Activated CD8-positive, alpha-beta T cell treated with anti-CD3 and anti-CD28 coated beads for 36 hours (primary cell): ENCODE measurements around the gene STPG2. TPM values are rescaled to one million over a fixed set of nuclear protein-coding genes. Genes with fewer than 3 reads are reported as not detected.

Source experiments
- ATAC-seq: fragments of 200-7000 bp; cut with Tn5 transposase; one replicate; pipeline ENCODE4 v1.10.0; 2021; ENCODE audit warnings: mild to moderate bottlenecking, moderate library complexity
- CTCF ChIA-PET: fragments of 350-600 bp; sonication (Branson Sonifier 250); formaldehyde crosslinking; loops from one replicate; lab custom pipeline; 2021; ENCODE audit warnings: antibody characterized with exemption; lab: Charles Lee
- POLR2A ChIA-PET: fragments of 350-600 bp; sonication (Branson Sonifier 250); formaldehyde crosslinking; loops from one replicate; lab custom pipeline; 2021; ENCODE audit warnings: antibody characterized with exemption; lab: Charles Lee
- DNase-seq: peaks from one replicate; pipeline ENCODE4 v3.0.0-alpha.2; 2020
- H3K27ac Mint-ChIP-seq: one replicate; pipeline ENCODE4 v1.8.0; 2021; ENCODE audit warnings: mild to moderate bottlenecking, mixed read lengths
- H3K27me3 Mint-ChIP-seq: one replicate; pipeline ENCODE4 v1.8.0; 2021; ENCODE audit warnings: mixed read lengths
- H3K36me3 Mint-ChIP-seq: one replicate; pipeline ENCODE4 v1.8.0; 2021; ENCODE audit warnings: low read depth, mixed read lengths
- H3K4me1 Mint-ChIP-seq: one replicate; pipeline ENCODE4 v1.8.0; 2021; ENCODE audit warnings: low read depth, mixed read lengths
- H3K4me3 Mint-ChIP-seq: one replicate; pipeline ENCODE4 v1.8.0; 2021; ENCODE audit warnings: mild to moderate bottlenecking, moderate library complexity, mixed read lengths
- H3K9me3 Mint-ChIP-seq: one replicate; pipeline ENCODE4 v1.8.0; 2021; ENCODE audit warnings: mixed read lengths
- CTCF ChIP-seq: fragments of 200-600 bp; IDR thresholded peaks from one replicate; pipeline ENCODE4 v1.8.0; 2022; ENCODE audit warnings: antibody characterized with exemption, mild to moderate bottlenecking
- intact Hi-C: fragments of 100-400 bp; cut with micrococcal nuclease; formaldehyde crosslinking; loops from one replicate; pipeline ENCODE4 v1.10.0; 2022
- total RNA-seq, 2 experiments: library from RNA; stranded (reverse); gene quantifications; one replicate each; pipeline ENCODE4 v1.2.3, GENCODE V29; 2021

The STPG2 gene
- total RNA-seq, 2 experiments from 2014 or later: 0.16 to 0.18 TPM

GRCh38 chr4:97530676-97531075 lies 612.6 kb downstream of the STPG2 start:
- no peak for TF ChIP-seq CTCF
- H3K4me3 Mint-ChIP-seq: no peak overlapping the region

GRCh38 chr4:97525236-97525635 lies 618.0 kb downstream of the STPG2 start:
- Mint-ChIP-seq H3K4me1 (no peaks in the 10 kb centered on the region), H3K9me3 (peaks cover 10% of the 10 kb centered on the region), H3K27ac (no peak overlapping the region), H3K27me3 (no peaks in the 10 kb centered on the region), H3K36me3 (no peaks in the 10 kb centered on the region), H3K4me3 (no peak overlapping the region)
- ChIA-PET POLR2A (no interaction called here), CTCF (no interaction called here)
- no peak for TF ChIP-seq CTCF
- intact Hi-C loops: no loop called here
- no peak for ATAC-seq
- DNase-seq: no peak

More at GRCh38 chr4:97530676-97531075, 612.6 kb downstream of the STPG2 start:
- no peaks in the 10 kb centered on the region for H3K4me1 Mint-ChIP-seq
- H3K27ac Mint-ChIP-seq: no peak overlapping the region
- ChIA-PET CTCF (no interaction called here), POLR2A (no interaction called here)
- intact Hi-C loops: no loop called here
- H3K9me3 Mint-ChIP-seq: peaks cover 4% of the 10 kb centered on the region
- no peaks in the 10 kb centered on the region for H3K36me3 Mint-ChIP-seq
- ATAC-seq (no peak), DNase-seq (no peak)
- H3K27me3 Mint-ChIP-seq: no peaks in the 10 kb centered on the region

GRCh38 chr4:97517939-97518338 lies 625.3 kb downstream of the STPG2 start:
- Mint-ChIP-seq H3K27me3 (no peaks in the 10 kb centered on the region), H3K9me3 (peaks cover 14% of the 10 kb centered on the region), H3K4me1 (no peaks in the 10 kb centered on the region), H3K4me3 (no peak overlapping the region), H3K36me3 (no peaks in the 10 kb centered on the region), H3K27ac (no peak overlapping the region)
- intact Hi-C loops: no loop called here
- no peak for TF ChIP-seq CTCF
- ATAC-seq: no peak
- DNase-seq: no peak
- ChIA-PET CTCF (no interaction called here), POLR2A (no interaction called here)

- DNase-seq (no peak), ATAC-seq (no peak)
- no peak overlapping the region for H3K27ac Mint-ChIP-seq
- intact Hi-C loops: no loop called here
- no peaks in the 10 kb centered on the region for H3K36me3 Mint-ChIP-seq
- H3K27me3 Mint-ChIP-seq: no peaks in the 10 kb centered on the region
- no peak for TF ChIP-seq CTCF
- H3K9me3 Mint-ChIP-seq: peaks cover 6% of the 10 kb centered on the region
- no peaks in the 10 kb centered on the region for H3K4me1 Mint-ChIP-seq
- ChIA-PET POLR2A (no interaction called here), CTCF (no interaction called here)
- no peak overlapping the region for H3K4me3 Mint-ChIP-seq
These were observed 629.4 kb downstream of the STPG2 start for GRCh38 chr4:97513917-97514316.

Other genes with a start within 250 kb of the STPG2 start
- 10 to 100 TPM; 49.8 to 52.1 TPM for gene RAP1GDS1, start 117.9 kb upstream of the STPG2 start, total RNA-seq